RWPE2 (cell line): Measurements from ENCODE around the gene RNU6-9.

ENCODE experiments used
- ATAC-seq: fragments of 200-7000 bp; cut with Tn5 transposase; 3 replicates; pipeline ENCODE4 v1.9.1; 2021; ENCODE audit warnings: low read depth
- DNase-seq: peaks from one replicate; pipeline ENCODE4 v3.0.0-alpha.2; 2020; ENCODE audit warnings: low spot score
- H3K27ac ChIP-seq: fragments of 450-650 bp; 2 replicates; pipeline ENCODE4 v1.5.1; 2017; ENCODE audit warnings: mild to moderate bottlenecking; ENCODE audit not compliant: poor library complexity, severe bottlenecking
- H3K27me3 ChIP-seq: fragments of 250-450 bp; sonication (Bioruptor Pico); 2 replicates; pipeline ENCODE4 v1.5.1; 2021; ENCODE audit warnings: mild to moderate bottlenecking, moderate library complexity; ENCODE audit not compliant: insufficient read depth, poor library complexity, severe bottlenecking
- H3K36me3 ChIP-seq: fragments of 250-450 bp; sonication (Bioruptor Pico); 2 replicates; pipeline ENCODE4 v1.5.1; 2020; ENCODE audit warnings: low read depth, mild to moderate bottlenecking, moderate library complexity
- H3K4me1 ChIP-seq: fragments of 250-450 bp; sonication (Bioruptor Pico); 2 replicates; pipeline ENCODE4 v1.5.1; 2021; ENCODE audit warnings: mild to moderate bottlenecking, moderate library complexity; ENCODE audit not compliant: insufficient read depth, poor library complexity, severe bottlenecking
- H3K4me3 ChIP-seq: fragments of 250-450 bp; sonication (Bioruptor Pico); 2 replicates; pipeline ENCODE4 v1.5.1; 2021; ENCODE audit warnings: mild to moderate bottlenecking, moderate library complexity; ENCODE audit not compliant: severe bottlenecking
- H3K9me3 ChIP-seq: fragments of 250-450 bp; sonication (Bioruptor Pico); 2 replicates; pipeline ENCODE4 v1.5.1; 2021; ENCODE audit warnings: mild to moderate bottlenecking, moderate library complexity; ENCODE audit not compliant: severe bottlenecking
- CTCF ChIP-seq: fragments of 450-650 bp; IDR thresholded peaks from one replicate; pipeline ENCODE4 v1.5.1; 2017; ENCODE audit warnings: mild to moderate bottlenecking, moderate library complexity; ENCODE audit not compliant: poor library complexity, severe bottlenecking

RNU6-9 gene

DNA sequence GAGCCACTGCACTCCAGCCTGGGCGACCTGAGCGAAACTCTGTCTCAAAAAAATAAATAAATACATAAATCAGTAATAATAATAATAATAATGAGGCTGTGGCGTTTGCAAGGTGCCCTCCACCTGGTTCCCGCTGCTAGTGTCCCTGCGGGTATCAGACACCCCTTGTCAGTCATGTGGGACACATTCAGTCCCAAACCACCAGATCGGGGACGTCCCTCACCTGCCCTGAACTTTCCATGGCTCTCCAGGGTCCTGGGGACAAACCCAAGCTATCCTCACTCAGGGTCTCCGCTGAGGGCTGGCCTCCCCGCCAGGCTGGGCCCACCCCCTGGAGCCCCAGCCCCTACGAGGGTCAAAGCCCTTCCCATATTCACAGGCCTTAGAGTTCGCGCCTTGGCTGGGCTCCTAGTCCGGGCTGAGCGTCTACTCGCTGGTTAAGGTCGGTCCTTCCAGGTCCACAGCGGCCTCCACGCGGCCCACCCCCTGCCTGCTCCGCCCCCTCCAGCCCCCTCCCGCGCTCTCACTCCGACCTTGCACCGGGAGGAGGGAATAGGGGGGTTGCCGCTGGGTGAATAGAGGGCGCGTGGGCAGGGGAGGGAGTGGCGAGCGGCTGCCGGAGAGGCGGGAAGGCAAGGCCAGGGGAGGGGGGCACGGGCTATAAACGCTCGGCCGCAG, 23.5 kb downstream of the RNU6-9 start:
- Histone ChIP-seq H3K36me3 (no peaks in the 10 kb centered on the region), H3K27ac (no peak overlapping the region), H3K9me3 (no peaks in the 10 kb centered on the region), H3K4me1 (no peaks in the 10 kb centered on the region), H3K27me3 (peaks cover 40% of the 10 kb centered on the region), H3K4me3 (no peak overlapping the region)
- peak; percentile 42 for DNase-seq
- no peak for TF ChIP-seq CTCF
- no peak for ATAC-seq

DNA sequence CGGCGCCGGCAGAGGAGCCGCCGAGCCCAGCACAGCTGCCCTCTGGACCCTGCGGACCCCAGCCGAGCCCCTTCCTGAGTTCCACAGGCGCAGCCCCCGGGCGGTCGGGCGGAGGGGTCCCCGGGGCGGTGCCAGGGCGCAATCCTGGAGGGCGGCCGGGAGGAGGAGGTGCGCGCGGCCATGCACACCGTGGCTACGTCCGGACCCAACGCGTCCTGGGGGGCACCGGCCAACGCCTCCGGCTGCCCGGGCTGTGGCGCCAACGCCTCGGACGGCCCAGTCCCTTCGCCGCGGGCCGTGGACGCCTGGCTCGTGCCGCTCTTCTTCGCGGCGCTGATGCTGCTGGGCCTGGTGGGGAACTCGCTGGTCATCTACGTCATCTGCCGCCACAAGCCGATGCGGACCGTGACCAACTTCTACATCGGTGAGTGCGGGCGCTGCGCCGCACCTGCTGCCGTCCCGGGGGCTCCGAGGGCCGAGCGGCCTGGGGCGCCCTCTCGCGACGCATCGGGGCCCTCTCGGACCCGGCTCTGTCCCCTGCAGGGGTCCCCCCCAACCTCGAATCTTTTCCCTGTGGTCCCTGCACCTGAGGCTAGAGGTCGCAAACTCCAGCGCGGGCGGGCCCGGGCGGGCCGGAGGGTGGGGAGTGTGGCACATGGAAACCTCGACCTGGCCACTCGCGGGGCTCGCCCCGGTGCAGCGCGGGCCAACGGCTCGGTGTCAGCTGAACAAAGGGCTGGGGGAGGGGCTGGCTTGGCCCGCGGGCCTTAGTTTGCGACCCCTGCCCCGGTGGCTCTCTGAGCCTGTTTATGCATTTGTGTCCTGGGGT, 24.3 kb downstream of the RNU6-9 start, which contains the start of gene KISS1R:
KISS1R (plus strand) TSS at position 11 of the 829 bp plus-strand sequence; CDS start at position 181, 170 bp downstream.
- Histone ChIP-seq H3K4me3 (no peak within 1 kb of the TSS), H3K27me3 (peaks cover 40% of the 10 kb centered on the region), H3K4me1 (no peaks in the 10 kb centered on the region), H3K27ac (no peak within 1 kb of the TSS), H3K9me3 (no peaks in the 10 kb centered on the region), H3K36me3 (no peaks in the 10 kb centered on the region)
- peak; percentile 58 for DNase-seq
- no peak; the same call in 2 of the 3 replicates for ATAC-seq
- peak; percentile 66 for TF ChIP-seq CTCF

GRCh38 chr19:918152-918437, 24.8 kb downstream of the RNU6-9 start:
- TF ChIP-seq CTCF: no peak
- Histone ChIP-seq H3K4me3 (no peak overlapping the region), H3K9me3 (no peaks in the 10 kb centered on the region), H3K36me3 (no peaks in the 10 kb centered on the region), H3K27ac (no peak overlapping the region), H3K4me1 (no peaks in the 10 kb centered on the region), H3K27me3 (peaks cover 40% of the 10 kb centered on the region)
- ATAC-seq (no peak), DNase-seq (no peak)

DNA sequence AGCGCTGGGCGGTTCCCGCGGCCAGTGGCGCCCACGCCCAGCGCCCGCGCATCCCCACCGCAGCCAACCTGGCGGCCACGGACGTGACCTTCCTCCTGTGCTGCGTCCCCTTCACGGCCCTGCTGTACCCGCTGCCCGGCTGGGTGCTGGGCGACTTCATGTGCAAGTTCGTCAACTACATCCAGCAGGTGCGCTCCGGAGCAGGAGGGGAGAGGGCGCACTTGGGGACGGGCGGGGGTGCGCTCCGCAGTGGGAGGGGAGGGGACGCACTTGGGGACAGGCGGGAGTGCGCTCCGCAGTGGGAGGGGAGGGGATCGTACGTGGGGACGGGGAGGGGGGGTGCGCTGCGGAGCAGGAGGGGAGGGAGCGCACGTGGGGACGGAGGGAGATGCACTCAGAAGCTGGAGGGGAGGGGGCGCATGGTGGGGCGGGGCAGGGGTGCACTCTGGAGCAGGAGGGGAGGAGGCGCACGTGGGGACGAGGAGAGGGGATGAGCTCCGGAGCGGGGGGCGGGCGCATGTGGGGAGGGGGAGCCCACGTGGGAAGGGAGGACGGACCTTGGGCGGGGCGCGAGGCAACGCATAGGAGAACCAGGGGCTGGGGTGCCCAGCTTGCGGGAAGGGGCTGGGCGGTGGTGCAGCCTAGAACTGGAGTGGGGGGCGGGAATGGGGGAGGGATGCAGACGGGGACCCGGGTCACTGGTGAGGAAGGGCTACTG, 25.4 kb downstream of the RNU6-9 start:
- H3K4me1 ChIP-seq: no peaks in the 10 kb centered on the region
- no peaks in the 10 kb centered on the region for H3K36me3 ChIP-seq
- peaks cover 40% of the 10 kb centered on the region for H3K27me3 ChIP-seq
- no peak for TF ChIP-seq CTCF
- DNase-seq (peak; percentile 61), ATAC-seq (no peak)
- no peak overlapping the region for H3K27ac ChIP-seq
- H3K4me3 ChIP-seq: no peak overlapping the region
- no peaks in the 10 kb centered on the region for H3K9me3 ChIP-seq
